ENCODE results near the gene JAKMIP3.

JAKMIP3 gene

DNA sequence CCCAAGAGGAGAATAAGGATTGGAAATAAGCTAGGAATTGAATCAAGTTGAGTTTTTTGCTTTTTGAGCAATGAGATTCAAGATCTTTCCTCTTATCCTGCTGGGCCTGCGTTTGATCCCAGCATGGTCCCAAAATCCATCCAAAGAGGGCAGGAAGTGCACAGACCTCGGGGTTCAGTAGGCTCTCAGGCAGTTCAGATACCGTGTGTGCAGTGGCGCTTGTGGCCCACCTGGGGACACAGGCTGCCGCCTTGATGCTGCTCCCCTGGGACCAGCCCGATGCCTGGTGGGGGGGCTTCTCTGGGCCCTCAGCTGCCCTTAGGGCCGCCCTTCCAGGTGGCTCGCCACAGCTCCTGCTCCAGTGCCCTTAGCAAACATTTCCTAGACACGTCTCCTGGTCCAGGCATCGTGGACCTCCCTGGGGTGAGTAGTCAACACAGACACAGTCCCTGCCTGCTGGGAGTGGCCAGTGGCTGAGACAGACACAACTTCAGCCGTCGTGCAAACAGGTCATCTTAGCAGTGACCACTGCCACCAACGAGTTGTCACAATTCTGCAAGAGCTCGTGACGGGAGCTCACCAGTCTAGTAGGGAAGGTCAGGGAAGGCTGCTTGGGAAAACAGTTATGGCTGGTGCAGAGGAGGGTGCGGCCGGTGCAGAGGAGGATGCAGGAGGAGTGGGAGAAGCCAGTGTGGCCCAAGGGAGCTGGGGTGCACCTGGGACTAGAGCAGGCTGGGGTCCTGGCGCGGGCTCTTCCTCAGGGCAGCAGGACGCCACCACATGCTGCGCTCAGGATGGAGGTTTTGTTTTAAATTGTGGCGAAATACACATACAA lies 21.7 kb upstream of the JAKMIP3 start:
- DNase-seq = no peak

DNA sequence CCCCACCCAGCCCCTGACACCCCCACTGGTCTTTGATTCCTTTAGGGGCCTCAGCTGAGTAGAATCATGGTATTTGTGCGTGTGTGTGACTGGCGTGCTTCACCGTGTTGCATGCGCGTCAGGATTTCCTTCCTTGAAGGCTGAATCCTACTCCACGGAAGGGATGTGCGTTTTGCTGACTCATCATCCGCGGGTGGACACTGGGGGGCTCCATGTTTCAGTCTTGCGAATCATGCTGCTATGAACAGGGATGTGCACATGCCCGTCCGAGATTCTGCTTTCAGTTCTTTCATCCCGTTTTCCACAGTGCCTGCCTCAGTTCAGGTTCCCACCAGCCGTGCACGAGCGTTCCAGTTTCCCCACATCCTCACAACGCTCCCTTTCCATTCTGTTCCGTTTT lies 20.9 kb upstream of the JAKMIP3 start:
- DNase-seq = peak in 10 of 51 donors; percentile 15 to 51 (median 19)

DNA sequence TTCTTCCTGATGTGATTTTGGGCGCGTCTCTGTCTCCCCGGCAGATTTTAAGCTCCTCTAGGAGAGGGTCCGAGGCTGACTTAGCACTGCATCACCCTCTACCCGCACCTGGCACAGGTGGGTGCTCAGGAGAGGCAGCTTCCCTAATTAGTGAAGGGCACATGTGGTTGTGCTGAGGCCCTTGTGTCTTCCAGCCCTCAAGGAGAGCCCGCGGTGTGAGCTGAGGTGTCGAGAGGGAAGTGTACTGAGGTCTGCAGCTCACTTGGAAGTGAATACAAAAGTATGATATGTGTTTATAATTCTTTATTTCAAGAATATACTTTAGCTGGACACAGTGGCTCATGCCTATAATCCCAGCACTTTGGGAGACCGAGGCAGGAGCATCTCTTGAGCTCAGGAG lies 20.4 kb upstream of the JAKMIP3 start:
- no peak for DNase-seq

DNA sequence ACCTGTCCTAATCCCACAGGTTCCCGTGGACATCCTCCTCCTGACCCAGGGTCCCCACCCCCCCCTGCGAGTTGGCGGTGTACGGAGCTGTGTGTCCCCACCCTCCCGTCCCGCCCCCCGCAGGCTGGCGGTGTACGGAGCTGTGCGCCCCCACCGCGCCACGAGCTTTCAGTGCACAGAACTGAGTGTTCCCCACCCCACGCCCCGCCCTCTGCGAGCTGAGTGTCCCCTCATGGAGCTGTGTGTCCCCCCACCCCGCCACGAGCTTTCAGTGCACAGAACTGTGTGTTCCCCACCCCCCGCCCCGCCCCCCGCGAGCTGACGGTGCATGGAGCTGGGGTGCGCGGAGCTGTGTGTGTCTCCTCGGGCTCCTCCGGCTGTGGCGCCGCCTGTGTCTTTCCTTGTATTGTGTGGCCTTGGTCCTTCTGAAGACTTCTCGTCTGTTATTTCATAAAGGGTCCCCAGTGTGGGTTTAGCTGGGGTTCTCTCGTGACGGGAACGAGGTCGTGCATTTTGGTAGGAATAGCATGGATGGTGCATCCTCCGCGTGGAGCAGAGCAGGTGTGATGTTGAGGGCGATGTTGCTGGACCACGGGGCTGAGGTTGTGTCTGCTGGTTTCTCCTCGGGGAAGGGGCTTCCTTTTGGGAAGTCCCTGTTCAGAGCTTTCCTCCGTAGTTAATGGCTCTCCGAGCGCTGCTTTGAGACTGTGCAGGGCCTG lies 18.0 kb upstream of the JAKMIP3 start:
- no peak for DNase-seq

DNA sequence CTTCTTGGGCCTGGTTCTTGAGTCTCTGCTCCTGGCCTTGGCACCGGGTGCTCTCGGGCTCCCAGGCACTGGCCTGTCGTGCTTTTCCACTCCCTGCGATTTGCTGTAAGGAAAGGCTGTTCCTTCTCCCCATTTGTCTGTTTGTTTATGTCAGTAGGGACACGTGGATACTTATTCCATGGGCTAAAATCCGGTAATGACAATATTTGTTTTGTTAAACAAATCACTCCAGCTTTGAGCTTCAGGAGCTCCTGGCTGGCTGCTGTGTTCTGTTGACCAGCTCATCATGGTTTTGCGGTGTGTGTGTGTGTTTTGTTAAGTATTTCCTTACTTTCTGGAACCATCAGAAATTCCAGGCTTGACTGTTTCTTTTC lies 17.5 kb upstream of the JAKMIP3 start:
- DNase-seq = no peak

DNA sequence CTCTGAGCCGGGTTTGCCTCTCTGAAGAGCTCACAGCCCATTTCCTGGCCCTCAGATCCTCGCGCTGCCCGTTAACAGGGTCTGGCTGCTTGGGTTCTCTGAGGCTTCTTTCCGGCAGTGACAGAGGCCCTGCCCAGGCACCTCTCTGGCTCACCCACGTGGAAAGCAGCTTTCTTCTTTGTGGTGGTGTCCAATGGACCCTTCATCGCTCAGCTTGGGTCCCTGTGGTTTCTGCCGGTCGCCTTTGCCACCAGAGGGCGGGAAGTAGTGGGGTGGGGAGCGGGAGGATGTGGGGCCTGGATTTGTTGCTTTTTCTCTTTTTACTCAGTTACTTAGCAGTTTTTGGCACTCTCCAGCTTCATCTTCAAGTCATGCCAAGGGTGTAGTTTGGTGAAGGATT lies 15.6 kb upstream of the JAKMIP3 start:
- DNase-seq = no peak

DNA sequence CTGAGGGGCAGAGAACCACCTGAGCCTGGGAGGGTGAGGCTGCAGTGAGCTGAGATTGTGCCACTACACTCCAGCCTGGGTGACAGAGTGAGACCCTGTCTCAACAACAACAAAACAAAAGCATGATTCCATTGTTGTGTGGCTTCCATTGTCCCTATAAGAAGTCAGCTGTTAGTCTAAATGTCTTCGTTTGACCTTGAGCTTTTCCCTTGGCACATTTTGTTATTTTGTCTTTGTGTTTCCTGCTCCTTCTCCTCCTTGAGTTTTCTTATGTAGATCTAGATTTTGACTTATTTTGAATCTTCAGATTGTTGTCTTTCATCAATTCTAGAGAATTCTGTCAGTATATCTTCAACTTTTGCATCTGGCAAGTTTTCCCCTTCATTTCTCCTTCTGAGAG lies 13.6 kb upstream of the JAKMIP3 start:
- DNase-seq = no peak

DNA sequence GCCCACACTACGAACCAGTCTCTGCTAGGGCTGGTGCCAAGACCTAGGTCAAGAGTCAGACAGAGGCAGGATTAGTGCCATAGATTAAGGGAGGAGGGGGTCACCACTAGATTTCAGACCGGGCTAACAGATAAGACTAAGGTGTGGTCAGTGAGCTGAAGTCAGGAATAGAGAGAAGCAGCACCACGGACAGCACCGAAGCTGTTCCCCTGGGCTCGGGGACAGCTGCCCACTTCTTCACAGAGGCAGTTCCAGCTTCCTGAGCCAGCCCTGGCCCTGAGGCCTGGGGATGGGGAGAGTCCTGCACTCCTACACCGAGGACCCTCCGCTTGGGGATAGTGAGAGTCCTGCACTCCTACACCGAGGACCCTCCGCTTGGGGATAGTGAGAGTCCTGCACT lies 11.2 kb upstream of the JAKMIP3 start:
- DNase-seq = no peak

DNA sequence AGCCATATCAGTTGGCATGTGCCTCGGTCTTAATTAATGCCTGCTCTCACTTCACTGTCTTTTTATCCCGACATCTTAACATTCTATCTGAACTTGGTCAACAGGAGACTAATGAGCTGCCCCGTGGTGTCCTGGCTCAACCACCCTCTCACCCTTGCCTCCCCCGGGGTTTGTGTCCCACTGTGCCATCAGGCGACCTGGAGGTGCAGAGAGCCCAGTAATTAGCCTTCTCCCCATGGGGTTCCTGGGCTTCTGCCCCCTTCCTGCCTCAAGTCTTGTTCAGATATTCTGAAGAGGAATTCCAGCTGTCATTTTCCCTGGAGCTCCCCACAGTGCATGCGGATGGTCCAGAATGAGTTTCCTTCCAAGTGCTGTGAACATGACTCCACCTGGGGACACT lies 10.1 kb upstream of the JAKMIP3 start:
- no peak for DNase-seq

DNA sequence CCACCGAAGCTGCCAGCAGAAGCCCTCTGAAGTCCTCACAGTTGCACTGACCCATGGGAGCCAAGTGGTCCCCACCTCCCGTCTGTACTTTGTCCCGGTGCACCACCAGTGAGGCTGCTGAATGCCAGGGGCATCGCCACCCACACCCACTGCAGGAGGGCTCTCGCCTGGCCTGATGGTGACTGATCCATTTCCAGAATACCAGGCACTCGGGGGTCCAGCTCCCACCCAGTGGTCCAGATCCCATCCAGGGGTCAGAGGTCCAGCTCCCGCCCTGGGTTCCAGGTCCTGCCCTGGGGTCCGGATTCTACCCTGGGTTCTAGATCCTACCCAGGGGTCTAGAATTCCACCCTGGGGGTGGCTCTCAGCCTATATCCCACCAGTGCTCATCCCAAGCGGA lies 9.1 kb upstream of the JAKMIP3 start:
- DNase-seq = no peak

DNA sequence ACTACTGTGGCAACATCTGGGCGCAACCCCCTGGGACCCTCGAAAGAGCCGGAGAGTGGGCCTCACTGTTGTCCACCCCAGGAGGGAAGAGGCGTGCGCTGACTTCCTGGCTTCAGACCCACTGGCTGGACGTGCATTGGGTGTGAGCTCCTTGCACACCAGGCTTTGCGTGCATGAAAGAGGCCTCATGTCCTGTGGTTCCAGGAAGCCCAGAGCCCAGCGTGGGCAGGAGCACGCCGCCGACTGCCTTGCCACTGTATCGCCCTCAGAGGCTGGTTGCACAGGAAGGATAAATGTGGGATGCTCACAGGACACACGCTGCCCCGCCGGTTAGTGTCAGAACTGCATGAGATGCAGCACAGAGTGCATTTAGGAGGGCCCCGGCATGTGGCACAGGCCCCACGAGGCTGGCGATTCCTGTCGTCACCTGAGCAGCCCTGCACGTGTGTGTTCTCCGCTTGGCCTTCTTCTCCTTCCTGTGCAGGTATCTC lies 8.5 kb upstream of the JAKMIP3 start:
- DNase-seq = no peak

DNA sequence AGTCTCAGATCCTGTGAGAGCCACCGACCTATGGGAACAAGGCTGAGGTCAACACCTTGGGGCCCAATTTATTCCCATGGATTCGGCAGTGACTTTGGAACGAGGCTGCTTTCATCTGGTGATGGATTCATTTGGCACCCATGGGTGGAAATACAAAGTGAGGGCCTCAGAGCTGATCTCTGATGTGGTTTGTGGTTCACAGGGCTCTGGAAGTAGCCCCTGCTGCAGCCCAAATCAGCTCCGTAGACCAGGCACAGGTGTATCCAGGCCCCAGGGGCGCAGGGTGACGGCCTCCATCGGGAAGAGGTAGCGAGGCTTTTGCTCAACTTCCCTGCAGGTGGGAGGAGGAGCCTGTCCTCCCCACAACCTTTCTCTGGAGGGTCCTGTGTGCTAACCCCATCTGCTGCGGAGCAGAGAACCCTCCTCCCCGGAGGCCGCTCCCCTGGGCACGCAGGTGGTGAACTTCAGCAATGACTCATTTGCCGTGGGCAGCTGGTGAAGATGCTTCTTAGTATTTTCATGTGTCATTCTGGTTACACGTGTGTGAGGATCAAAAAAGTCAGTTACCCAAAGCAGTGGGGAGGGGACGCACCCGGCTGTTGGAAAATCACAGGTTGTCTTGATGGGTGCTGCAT lies 7.5 kb upstream of the JAKMIP3 start:
- DNase-seq = no peak

DNA sequence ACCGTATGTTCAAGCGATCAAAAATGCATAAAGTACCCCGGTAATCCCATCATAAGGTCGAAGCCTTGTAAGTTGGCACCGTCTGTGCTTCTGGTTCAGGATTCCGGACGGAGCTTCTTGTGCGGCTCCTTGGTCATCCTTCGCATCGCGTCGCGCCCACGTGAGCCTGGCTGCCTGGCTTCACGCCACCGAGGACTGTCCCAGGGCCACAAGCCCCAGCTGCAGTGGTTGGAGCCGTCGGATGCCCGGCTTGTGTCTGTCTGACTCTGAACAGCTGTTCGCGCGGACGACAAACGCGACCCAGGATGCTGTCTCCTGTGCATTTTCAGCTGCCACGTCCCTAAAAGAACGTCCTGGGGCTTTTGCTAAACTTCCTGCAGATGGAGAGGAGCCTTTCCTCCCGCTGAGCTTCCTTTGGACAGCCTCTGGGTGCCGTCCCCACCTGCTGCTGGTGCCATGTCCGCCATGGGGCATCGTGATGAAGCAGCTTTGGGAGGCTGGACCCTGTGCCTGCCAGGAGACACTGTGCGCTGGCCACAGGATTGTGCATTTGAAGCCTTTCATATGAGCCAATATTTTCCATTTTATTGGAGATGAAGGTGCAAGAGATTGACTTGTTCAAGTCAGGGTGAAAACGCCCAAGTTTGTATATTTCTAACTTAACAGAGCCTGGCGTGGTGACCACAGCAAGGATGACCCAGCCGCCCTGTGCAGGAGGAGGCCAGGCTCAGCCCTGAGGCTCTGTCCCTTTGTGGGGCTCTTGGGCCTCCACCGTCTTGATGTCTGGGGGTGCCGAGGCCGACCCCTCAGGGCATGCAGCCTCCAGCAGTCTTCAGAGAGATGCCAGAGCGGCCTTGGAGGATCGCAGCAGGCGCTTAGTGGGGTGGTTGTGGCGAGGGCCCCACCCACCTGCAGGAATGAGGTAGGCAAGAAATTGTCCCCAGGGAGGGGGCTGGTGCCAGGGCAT lies 6.7 kb upstream of the JAKMIP3 start:
- no peak for DNase-seq

DNA sequence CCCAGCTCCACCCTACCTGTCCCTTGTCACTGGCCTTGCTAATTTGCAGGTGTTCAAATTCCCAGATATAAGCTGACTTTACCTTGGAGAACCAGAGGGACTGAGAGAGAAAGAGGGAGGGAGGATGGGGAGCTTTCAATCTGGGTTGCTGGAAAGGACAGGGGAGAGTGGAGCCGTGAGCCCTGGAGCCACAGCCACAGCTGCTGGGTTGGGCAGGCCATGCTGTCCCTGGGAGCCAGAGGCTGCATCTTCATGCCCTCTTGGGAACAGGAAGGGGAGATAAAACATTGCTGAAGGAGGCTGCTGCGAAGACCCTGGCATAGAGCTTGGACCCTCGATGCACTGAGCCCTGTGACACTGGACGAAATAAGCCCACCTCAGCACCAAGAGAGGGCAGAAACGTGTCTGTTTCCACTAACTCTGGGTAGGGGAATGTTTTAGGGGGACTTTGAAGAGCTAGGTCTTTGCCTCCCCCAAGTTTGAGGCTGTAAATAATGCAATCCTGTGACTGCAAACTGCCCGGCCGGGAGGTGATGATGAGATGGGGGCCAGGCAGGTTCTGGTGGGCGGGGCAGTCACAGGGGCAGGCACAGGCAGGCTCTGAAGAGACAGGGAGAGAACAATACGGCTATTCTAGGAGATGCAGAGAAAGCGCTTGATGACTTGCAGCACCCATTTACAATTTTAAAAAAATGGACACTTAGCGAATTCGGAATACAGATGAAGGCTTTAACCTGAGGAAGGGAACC lies 5.8 kb upstream of the JAKMIP3 start:
- DNase-seq = peak in 23 of 51 donors; percentile 28 to 77 (median 48)

DNA sequence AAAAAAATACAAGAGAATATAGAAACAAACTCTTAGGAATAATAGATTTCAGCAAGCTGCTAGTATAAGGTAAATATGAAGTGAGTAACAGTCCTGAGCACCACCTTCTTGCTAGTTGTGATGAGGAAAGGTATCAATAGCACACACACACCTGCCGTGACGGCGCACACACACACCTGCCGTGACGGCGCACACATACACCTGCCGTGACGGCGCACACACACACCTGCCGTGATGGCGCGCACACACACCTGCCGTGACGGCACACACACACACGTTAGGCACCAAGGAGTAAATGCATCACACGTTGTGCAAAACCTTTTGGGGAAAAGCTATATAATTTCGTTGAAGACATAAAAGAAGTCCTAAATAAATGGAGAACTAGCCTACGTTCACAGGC lies 4.7 kb upstream of the JAKMIP3 start:
- no peak for DNase-seq

DNA sequence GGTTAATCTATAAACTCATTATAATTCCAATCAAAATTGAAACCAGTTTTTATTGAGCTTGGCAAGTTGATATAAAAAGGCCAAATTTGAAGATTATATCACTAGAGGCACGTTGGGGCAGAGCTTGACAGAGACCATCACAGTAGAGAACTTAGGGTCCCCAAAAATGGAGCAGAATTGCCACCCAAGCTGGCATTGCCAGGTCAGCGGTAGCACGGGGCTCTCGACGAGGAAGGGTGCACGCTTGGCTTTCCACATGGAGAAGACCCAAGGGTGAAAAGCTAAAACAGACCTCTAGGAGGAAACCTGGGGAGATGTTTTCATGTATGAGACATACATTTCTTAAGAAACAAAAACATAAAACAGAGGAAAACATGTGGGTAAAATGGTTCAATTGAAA lies 4.3 kb upstream of the JAKMIP3 start:
- DNase-seq = no peak

DNA sequence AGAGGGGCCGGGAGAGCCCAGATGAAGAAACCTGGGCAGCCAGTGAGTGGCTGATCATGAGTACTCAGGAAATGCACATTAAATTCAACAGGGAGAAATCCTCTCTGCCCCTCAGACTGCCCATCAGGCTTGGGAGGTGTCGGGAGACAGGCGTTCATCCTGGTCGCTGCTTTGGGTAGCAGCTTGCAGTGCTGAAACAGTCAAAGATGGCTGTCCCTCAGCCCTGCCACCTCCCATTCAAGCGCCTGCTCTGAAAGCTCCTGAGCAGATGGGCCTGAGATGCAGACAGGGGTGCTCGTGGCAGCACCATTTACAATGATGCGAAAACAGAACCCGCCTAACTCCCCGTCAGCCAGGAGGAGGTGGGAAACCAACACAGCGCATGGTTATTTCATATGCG lies 3.6 kb upstream of the JAKMIP3 start:
- DNase-seq = no peak

DNA sequence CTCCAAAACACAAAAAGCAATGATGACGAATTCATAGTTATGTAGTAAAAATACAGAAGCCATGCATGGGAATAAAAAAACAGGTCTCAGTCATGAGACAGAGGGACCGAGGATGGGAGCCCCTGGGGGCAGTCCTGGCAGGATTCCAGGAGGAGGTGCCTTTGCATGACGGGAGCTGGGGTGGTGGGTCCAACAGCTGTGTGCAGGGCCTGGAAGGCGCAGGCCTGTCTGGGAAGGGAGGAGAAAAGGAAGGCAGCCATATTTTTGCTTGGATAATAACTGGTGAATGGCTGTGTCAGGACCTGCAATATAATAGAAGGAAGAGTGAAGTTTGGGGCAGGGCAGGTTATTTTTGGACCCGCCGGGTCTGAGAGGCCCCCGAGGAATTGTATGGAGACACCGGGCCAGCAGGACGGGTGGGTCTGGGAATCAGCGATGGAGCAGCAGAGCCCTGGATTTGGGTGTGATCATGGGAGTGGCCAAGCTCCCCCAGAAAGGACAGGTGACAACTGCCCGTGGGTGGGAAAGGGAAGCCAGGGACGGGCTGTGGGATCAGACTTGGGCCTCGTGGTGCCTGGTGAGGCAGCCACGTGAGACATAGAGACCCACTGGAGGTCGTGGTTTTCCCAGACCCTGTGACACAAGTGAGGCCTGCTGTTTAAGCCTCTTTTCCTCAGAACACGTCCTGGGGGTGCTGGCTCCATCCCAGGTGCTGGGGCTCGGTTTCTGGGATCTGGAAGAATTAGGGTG lies 2.9 kb upstream of the JAKMIP3 start:
- DNase-seq = no peak

DNA sequence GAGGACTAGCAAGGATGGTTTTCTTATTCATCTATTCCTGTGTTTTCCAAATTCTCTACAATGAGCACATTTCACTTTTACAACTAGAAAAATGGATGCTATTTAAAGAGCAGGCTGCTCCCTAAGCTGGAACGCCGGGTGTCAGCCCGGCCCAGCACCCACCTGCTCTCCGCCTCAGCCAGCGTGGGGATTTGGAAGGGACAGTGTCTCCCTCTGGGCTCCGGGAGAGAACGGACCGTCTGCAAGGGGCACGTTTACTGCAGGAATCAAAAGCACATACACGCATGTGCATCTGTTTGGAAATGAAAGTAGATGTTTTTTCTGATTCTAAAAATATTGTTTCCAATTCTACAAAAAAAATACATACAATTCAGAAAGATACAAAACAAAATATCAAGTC lies 2.3 kb upstream of the JAKMIP3 start:
- DNase-seq = peak in 6 of 51 donors; percentile 21 to 56 (median 35)

Data from hypothalamus (tissue), 51 donors.